WTC11 (cell line): ENCODE results near the gene STAB2. TPM values are rescaled to one million over a fixed set of nuclear protein-coding genes. Genes with fewer than 3 reads are reported as not detected.

Experiments
- ATAC-seq: fragments of 200-7000 bp; cut with Tn5 transposase; 2 replicates; pipeline ENCODE4 v1.10.0; 2021; ENCODE audit warnings: mild to moderate bottlenecking, moderate library complexity
- CTCF ChIA-PET: fragments of 300-600 bp; sonication (Branson Sonifier 250); formaldehyde crosslinking; loops from one replicate; lab custom pipeline; 2021; ENCODE audit warnings: antibody characterized with exemption; lab: Charles Lee
- POLR2A ChIA-PET: fragments of 350-600 bp; sonication (Branson Sonifier 250); formaldehyde crosslinking; loops from one replicate; lab custom pipeline; 2021; ENCODE audit warnings: antibody characterized with exemption; lab: Charles Lee
- DNase-seq: peaks from one replicate; pipeline ENCODE4 v3.0.0; 2021; ENCODE audit warnings: low spot score
- H3K27ac Mint-ChIP-seq: 2 replicates; pipeline ENCODE4 v1.8.0; 2021; ENCODE audit warnings: mixed read lengths
- H3K27me3 Mint-ChIP-seq: 2 replicates; pipeline ENCODE4 v1.8.0; 2021; ENCODE audit warnings: low read depth, mild to moderate bottlenecking, moderate library complexity, mixed read lengths
- H3K36me3 Mint-ChIP-seq: 2 replicates; pipeline ENCODE4 v1.8.0; 2021; ENCODE audit warnings: mixed read lengths
- H3K4me1 Mint-ChIP-seq: 2 replicates; pipeline ENCODE4 v1.8.0; 2022; ENCODE audit warnings: mixed read lengths
- H3K4me3 Mint-ChIP-seq: 2 replicates; pipeline ENCODE4 v1.8.0; 2021; ENCODE audit warnings: mild to moderate bottlenecking, moderate library complexity, mixed read lengths
- H3K9me3 Mint-ChIP-seq: 2 replicates; pipeline ENCODE4 v1.8.0; 2021; ENCODE audit warnings: mixed read lengths
- E2F5 ChIP-seq: sonication (generic); formaldehyde crosslinking; IDR thresholded peaks from 2 replicates; pipeline ENCODE4 v1.8.1; 2022; ENCODE audit warnings: mild to moderate bottlenecking, moderate library complexity, missing genetic modification reagents
- ESRRA ChIP-seq: sonication (generic); formaldehyde crosslinking; IDR thresholded peaks from 2 replicates; pipeline ENCODE4 v1.8.1; 2022; ENCODE audit warnings: mild to moderate bottlenecking, missing genetic modification reagents, borderline replicate concordance
- FOXJ3 ChIP-seq: sonication (generic); formaldehyde crosslinking; IDR thresholded peaks from 2 replicates; pipeline ENCODE4 v1.9.0; 2021; ENCODE audit warnings: missing genetic modification reagents, mild to moderate bottlenecking, borderline replicate concordance
- IRF1 ChIP-seq: sonication (generic); formaldehyde crosslinking; IDR thresholded peaks from 2 replicates; pipeline ENCODE4 v1.8.0; 2023; ENCODE audit warnings: missing genetic modification reagents
- NFYB ChIP-seq: sonication (generic); formaldehyde crosslinking; conservative IDR thresholded peaks from 2 replicates; pipeline ENCODE4 v1.8.0; 2022; ENCODE audit warnings: low read depth, missing genetic modification reagents
- OVOL2 ChIP-seq: fragments of 250-450 bp; sonication (Bioruptor Pico); IDR thresholded peaks from 2 replicates; pipeline ENCODE4 v1.9.0; 2021; ENCODE audit warnings: mild to moderate bottlenecking, borderline replicate concordance
- RELA ChIP-seq: sonication (generic); formaldehyde crosslinking; IDR thresholded peaks from 2 replicates; pipeline ENCODE4 v1.8.1; 2022; ENCODE audit warnings: missing genetic modification reagents, mild to moderate bottlenecking, borderline replicate concordance
- SOX15 ChIP-seq: fragments of 250-450 bp; sonication (Bioruptor Pico); IDR thresholded peaks from 2 replicates; pipeline ENCODE4 v1.9.0; 2021; ENCODE audit warnings: mild to moderate bottlenecking
- TEAD1 ChIP-seq: sonication (generic); formaldehyde crosslinking; IDR thresholded peaks from 2 replicates; pipeline ENCODE4 v1.8.0; 2022; ENCODE audit warnings: mild to moderate bottlenecking, missing genetic modification reagents
- TP53 ChIP-seq: sonication (generic); formaldehyde crosslinking; IDR thresholded peaks from 2 replicates; pipeline ENCODE4 v1.8.1; 2023; ENCODE audit warnings: mild to moderate bottlenecking, missing genetic modification reagents
- ZMAT4 ChIP-seq: fragments of 250-450 bp; sonication (Bioruptor Pico); IDR thresholded peaks from 2 replicates; pipeline ENCODE4 v1.9.0; 2021; ENCODE audit warnings: mild to moderate bottlenecking
- ZNF317 ChIP-seq: sonication (generic); formaldehyde crosslinking; IDR thresholded peaks from 2 replicates; pipeline ENCODE4 v1.8.1; 2023; ENCODE audit warnings: low read depth, mild to moderate bottlenecking, moderate library complexity, missing genetic modification reagents, borderline replicate concordance
- ZNF671 ChIP-seq: fragments of 250-450 bp; sonication (Bioruptor Pico); IDR thresholded peaks from 2 replicates; pipeline ENCODE4 v1.8.0; 2021; ENCODE audit warnings: mild to moderate bottlenecking
- total RNA-seq: library from RNA; stranded (reverse); gene quantifications from 3 replicates; pipeline ENCODE4 v1.2.3, GENCODE V29; 2021
- TF ChIP-seq, protein P1 (sequence below): fragments of 250-450 bp; sonication (Bioruptor Pico); conservative IDR thresholded peaks from 2 replicates; pipeline ENCODE4 v1.9.0; 2021; ENCODE audit warnings: mild to moderate bottlenecking
- TF ChIP-seq, protein P2 (sequence below): sonication (generic); formaldehyde crosslinking; IDR thresholded peaks from 2 replicates; pipeline ENCODE4 v1.8.0; 2022; ENCODE audit warnings: missing genetic modification reagents
- TF ChIP-seq, protein P3 (sequence below): sonication (generic); formaldehyde crosslinking; IDR thresholded peaks from 2 replicates; pipeline ENCODE4 v1.8.0; 2023; ENCODE audit warnings: mild to moderate bottlenecking, missing genetic modification reagents

The STAB2 gene
- total RNA-seq, 1 experiment from 2014 or later, result 0.48 TPM

DNA sequence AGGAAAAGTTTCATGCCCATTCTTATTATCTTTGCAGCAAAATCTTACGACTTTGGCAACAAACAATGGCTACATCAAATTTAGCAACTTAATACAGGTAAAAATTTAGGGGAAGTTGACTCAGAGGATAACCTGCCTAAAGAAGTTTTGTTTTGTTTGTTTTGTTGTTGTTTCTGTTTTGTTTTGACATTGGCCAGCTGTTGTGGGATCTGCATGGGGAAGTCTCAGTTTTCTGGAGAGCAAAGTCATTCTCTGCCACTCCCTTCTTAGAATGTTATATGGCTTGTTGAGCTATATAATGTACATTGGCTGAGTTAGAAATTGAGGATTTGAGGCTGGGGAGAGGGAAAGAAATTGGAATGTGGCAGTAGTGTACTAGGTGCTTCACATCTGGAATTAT is 144.5 kb downstream of the STAB2 start:
- H3K4me3 Mint-ChIP-seq, result no peak overlapping the region
- H3K4me1 Mint-ChIP-seq, result no peaks in the 10 kb centered on the region
- DNase-seq (no peak), ATAC-seq (no peak)
- TF ChIP-seq TEAD1 (CRISPR knock-in tag) (no peak), ZNF317 (CRISPR knock-in tag) (no peak), TP53 (no peak), OVOL2 (CRISPR knock-in tag) (no peak), NFYB (CRISPR knock-in tag) (no peak)
- TF ChIP-seq, protein P1, sequence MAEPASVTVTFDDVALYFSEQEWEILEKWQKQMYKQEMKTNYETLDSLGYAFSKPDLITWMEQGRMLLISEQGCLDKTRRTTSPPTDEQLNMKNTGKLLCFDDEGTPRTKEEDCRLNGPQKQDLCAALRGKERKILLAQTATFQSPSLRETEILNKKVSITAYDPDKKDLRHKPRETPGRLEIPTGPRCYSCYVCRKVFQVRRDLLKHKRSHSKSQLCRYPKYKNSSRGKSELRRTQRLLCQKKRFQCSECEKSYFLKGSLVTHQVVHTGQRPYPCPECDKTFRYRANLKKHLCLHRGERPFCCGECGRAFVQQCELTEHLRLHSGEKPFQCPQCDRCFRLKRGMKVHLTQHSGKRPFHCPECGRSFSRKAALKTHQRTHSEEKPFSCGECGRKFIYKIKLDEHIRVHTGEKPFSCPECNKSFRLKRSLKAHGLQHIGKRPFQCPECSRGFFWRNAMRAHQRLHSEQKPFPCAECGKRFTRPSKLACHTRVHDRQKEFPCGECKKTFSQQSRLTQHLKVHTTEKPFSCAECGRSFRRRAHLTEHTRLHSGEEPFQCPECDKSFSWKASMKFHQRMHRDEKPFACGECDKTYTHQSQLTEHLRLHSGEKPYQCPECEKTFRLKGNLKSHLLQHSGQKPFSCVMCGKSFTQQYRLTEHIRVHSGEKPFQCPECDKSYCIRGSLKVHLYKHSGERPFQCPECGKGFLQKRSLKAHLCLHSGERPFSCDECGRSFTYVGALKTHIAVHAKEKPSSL (CRISPR knock-in tag), result no peak
- TF ChIP-seq, protein P2, sequence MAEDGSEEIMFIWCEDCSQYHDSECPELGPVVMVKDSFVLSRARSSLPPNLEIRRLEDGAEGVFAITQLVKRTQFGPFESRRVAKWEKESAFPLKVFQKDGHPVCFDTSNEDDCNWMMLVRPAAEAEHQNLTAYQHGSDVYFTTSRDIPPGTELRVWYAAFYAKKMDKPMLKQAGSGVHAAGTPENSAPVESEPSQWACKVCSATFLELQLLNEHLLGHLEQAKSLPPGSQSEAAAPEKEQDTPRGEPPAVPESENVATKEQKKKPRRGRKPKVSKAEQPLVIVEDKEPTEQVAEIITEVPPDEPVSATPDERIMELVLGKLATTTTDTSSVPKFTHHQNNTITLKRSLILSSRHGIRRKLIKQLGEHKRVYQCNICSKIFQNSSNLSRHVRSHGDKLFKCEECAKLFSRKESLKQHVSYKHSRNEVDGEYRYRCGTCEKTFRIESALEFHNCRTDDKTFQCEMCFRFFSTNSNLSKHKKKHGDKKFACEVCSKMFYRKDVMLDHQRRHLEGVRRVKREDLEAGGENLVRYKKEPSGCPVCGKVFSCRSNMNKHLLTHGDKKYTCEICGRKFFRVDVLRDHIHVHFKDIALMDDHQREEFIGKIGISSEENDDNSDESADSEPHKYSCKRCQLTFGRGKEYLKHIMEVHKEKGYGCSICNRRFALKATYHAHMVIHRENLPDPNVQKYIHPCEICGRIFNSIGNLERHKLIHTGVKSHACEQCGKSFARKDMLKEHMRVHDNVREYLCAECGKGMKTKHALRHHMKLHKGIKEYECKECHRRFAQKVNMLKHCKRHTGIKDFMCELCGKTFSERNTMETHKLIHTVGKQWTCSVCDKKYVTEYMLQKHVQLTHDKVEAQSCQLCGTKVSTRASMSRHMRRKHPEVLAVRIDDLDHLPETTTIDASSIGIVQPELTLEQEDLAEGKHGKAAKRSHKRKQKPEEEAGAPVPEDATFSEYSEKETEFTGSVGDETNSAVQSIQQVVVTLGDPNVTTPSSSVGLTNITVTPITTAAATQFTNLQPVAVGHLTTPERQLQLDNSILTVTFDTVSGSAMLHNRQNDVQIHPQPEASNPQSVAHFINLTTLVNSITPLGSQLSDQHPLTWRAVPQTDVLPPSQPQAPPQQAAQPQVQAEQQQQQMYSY, result no peak
- TF ChIP-seq, protein P3, sequence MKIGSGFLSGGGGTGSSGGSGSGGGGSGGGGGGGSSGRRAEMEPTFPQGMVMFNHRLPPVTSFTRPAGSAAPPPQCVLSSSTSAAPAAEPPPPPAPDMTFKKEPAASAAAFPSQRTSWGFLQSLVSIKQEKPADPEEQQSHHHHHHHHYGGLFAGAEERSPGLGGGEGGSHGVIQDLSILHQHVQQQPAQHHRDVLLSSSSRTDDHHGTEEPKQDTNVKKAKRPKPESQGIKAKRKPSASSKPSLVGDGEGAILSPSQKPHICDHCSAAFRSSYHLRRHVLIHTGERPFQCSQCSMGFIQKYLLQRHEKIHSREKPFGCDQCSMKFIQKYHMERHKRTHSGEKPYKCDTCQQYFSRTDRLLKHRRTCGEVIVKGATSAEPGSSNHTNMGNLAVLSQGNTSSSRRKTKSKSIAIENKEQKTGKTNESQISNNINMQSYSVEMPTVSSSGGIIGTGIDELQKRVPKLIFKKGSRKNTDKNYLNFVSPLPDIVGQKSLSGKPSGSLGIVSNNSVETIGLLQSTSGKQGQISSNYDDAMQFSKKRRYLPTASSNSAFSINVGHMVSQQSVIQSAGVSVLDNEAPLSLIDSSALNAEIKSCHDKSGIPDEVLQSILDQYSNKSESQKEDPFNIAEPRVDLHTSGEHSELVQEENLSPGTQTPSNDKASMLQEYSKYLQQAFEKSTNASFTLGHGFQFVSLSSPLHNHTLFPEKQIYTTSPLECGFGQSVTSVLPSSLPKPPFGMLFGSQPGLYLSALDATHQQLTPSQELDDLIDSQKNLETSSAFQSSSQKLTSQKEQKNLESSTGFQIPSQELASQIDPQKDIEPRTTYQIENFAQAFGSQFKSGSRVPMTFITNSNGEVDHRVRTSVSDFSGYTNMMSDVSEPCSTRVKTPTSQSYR (CRISPR knock-in tag), result no peak
- peaks cover 2% of the 10 kb centered on the region for H3K27me3 Mint-ChIP-seq
- peaks cover 24% of the 10 kb centered on the region for H3K9me3 Mint-ChIP-seq
- H3K27ac Mint-ChIP-seq, result no peak overlapping the region
- ChIA-PET CTCF (no interaction called here), POLR2A (no interaction called here)
- H3K36me3 Mint-ChIP-seq, result peaks cover 9% of the 10 kb centered on the region

DNA sequence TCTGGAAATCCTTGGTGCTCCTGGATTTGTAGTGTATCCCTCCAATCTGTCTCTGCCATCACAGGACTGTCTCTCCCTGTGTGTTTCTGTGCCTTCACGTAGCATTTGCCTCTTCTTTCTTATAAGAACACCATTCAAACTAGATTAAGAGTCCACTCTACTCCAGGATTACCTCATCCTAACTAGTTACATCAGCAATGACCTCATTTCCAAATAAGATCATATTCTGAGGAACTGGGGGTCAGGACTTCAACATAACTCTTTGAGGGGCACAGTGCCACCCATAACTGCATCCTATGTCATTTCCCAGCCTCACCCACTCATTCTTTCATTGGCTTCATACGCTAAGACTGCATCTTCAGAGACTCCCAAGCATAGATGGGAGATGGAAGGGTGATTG is 147.8 kb downstream of the STAB2 start:
- Mint-ChIP-seq H3K4me1 (no peaks in the 10 kb centered on the region), H3K4me3 (no peak overlapping the region), H3K9me3 (peaks cover 24% of the 10 kb centered on the region), H3K27ac (no peak overlapping the region), H3K27me3 (peaks cover 2% of the 10 kb centered on the region), H3K36me3 (peaks cover 9% of the 10 kb centered on the region)
- POLR2A ChIA-PET, result no interaction called here
- CTCF ChIA-PET, result interaction anchor here (0.7 to 2.0 kb wide), 2 partner anchors 32 to 102 kb away, joined by 3 to 5 read pairs; no protein-coding TSS in a partner anchor
- TF ChIP-seq E2F5 (CRISPR knock-in tag) (no peak), ESRRA (CRISPR knock-in tag) (no peak), ZMAT4 (CRISPR knock-in tag) (no peak), SOX15 (CRISPR knock-in tag) (no peak), ZNF671 (CRISPR knock-in tag) (no peak), IRF1 (CRISPR knock-in tag) (no peak), FOXJ3 (no peak), RELA (CRISPR knock-in tag) (no peak)
- DNase-seq (no peak), ATAC-seq (no peak)
